ENCODE measurements around the gene MAP3K5.
A peak's percentile ranks its signal among the peaks of the same experiment; 100 is the strongest.
"Not testable (repeated sequence)": the region's sequence is repeated elsewhere in the genome, so short reads cannot be mapped to it uniquely, and the experiment has no call there.

The MAP3K5 gene

DNA sequence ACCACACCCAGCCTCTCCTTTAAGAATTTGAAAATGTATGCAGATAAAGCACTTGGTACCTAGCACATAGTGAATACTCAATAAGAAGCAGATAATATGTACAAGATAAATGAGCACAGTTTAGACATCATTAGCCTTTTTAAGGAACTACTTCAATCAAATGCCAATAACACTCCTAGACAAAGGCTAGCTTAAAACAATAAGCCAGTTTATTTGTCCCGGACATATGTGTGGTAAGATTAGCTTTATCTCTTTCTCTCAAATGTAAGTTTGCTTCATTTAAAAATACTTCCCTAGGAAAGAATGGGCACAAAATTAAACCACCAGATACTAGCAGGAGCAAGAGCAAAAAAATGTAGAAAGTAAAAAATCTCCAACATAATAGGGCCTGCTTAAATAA lies 73.8 kb downstream of the MAP3K5 start:
- FAIRE-seq, result no peak

DNA sequence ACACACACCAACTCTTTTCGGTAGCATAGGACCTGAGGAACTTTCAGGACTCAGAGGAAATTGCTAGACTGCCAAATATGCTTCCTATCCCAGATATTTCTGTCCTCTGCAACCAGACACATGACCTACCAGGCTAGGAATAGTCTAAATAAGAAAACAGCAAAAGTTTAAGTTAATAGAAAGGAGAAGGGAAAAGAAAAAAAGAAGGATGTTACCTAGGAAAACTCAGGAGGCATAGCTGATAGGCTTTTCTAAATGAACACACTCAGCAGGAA lies 74.6 kb downstream of the MAP3K5 start:
- no peak for FAIRE-seq

DNA sequence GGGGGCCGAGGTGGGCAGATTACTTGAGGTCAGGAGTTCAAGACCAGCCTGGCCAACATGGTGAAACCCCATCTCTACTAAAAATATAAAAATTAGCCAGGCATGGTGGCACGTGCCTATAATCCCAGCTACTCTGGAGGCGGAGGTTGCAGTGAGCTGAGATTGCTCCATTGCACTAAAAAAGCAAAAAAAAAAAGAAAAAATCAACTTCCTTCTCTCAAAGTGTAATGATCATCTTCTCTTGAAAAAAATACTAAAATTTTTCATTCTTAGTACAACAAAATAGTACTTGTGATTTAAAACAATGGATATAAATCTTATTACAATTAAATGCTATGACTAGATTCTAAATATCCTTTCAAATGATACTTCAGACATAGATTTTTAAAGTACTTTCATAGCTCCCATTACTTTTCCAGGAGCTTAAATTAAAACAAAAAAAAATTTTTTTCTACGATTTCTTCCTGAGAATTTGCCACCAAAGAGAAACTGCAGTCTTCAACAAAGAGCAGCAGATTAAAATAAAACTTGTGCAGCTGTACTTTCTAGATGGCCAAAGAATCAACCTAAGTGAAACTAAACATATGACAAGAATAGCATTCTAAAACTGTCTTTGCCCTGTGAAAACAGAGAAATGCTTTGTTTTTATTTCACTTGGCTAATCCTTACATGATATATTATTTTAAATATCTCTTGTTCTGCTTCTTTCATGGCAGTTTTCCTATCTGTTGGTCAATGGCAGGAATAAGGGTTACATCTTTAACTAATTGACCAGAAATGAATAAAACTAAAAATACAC lies 75.2 kb downstream of the MAP3K5 start:
- FAIRE-seq, result peak; percentile 41

DNA sequence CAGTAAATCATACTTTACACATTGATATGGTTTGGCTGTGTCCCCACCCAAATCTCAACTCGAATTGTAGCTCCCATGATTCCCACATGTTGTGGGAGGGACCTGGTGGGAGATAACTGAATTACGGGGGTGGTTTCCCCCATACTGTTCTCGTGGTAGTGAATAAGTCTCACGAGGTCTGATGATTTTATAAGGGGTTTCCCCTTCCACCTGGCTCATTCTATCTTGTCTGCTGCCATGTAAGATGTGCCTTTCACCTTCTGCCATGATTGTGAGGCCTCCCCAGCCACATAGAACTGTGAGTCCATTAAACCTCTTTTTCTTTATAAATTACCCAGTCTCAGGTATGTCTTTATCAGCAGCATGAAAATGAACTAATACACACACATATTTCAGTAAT lies 79.6 kb downstream of the MAP3K5 start:
- FAIRE-seq, result not testable (repeated sequence)

DNA sequence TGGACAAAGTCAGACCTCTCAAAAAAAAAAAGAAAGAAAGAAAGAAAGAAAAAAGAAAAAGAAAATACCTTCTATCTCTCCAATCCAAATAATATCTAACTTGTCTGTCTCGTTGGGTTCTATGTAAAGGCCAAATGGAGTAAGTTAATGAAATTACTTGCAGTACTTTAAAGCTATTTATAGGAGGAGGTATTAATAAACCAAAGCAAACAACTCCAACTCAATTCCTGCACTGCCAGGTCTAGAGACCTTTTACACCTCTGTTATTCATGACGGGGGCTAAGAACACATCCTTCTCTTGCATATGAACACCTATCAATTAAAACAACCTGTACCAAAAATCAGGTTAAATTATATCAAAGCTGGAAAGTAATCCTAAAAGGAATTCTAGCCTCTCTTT lies 80.6 kb downstream of the MAP3K5 start:
- FAIRE-seq, result no peak

DNA sequence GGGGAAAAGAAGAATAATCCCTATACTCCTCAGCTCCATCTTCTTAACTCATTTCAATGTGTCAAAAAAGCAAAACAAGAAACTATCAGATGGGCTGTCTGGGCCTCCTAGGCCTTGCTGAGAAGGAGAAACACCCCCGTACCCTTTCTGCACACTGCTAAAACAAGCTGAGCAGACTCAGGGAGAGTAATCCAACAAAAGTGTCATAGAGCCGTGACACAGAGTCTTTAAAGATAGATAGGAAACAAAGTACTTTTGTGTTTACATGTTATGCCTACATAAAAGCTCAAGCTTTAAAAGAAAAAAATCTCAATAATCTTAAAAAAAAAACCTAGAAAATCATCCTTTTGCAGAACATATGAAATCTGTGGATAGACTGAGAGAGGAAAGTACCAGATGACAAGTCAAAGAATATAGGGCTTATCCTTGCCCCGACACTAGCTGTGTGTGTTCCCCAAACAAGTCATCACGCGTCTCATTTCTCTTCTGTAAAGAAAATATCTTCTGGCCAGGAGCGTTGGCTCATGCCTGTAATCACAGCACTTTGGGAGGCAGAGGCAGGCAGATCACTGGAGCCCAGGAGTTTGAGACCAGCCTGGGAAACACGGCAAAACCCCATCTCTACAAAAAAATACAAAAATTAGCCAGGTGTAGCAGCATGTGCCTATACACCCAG lies 81.3 kb downstream of the MAP3K5 start:
- no peak for FAIRE-seq

DNA sequence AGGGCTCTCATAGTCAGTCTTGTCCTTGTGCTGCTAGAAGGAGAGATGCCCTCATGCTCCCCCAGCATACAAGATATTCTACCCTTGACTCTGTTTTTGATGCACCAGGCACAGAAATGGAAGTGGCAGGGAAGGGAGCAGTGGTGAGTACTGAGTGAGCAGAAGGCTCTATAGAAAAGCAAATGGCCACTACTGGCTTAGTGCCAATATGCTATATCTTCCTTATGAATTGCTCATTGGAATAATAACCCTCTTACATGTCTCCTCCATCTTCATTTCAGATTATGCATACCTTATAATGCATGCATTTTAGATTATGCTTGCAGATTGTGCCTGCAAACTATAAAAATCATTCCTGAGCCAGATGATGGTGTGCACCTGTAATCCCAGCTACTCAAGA lies 82.8 kb downstream of the MAP3K5 start:
- FAIRE-seq, result no peak

DNA sequence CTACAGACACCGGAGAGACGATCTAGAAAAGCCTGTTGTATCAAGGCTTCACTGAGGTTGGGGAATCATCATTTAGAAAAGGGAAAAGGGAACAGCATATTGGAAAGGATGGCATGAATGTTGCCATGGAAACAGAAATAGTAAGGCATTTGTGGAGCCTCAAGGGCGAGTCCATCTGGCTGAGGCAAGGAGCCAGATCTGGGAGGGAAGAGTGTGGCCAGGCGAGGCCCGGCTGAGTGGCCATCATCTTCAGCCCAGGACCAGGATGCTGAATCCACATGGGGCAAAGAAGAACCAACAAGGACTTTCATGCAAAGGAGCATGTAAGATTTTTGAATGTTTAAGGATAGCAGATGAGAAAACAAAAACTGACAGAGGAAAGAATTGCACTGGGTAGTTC lies 85.8 kb downstream of the MAP3K5 start:
- FAIRE-seq, result no peak

DNA sequence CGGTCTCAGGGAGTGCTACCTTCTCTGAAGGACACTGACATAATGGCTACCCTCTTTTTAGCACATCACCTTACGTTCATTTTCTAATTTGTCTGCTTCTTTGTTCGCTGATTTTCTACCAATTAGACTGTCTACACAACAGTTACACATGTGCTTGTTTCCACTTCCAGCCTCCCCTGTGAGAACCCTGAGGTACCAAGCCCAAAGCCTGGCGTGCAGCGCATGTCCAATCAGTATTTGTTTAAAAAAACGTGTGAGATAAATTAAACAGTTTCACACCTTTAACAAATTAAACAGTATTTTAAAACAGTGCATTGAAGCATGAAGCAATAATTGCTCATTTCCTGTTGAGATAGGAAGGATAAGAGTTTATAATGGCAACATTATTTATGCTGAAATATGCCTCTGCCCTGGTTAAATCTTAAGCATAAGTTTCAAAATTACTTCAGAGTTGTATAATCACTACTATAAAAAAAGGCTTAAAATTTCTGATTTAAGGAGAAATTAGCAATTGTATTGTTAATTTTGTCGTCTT lies 88.9 kb downstream of the MAP3K5 start:
- no peak for FAIRE-seq

DNA sequence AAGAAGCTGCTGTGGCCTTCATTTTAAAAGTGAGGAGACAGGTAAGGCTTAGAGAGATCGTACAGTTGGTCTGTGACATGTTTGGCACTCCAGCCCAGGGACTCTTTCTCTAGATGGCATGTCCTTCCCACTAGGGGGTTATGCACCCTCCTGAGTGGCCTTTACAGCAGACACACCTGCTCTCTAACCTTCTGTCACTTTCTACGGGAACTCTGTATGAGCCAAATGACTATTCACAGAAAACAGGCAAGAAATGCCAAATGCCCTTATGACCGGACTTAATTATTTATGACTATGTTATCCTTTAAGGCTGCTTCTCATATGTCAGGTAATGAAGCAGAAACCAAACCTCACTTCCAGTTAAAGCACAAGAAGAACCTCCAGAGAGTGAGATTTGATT lies 91.2 kb downstream of the MAP3K5 start:
- no peak for FAIRE-seq

DNA sequence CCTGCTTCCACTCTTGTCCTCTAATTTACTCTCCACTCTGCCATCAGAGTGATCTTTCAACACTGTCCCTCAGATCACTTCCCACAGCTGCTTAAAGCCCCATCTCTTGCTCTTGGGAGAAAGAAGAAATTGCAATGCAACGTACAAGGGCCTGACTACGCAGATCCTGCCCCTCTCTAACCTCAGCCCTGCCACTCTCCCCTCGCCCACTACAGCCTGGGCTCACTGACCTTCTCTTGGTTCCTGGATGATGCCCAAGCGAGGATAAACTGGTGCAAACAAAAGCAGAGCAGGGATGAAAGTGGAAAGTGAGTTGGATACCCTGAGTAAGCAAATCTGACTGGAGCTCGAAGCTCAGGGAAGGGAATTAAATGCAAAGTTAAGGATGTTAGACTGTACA lies 92.9 kb downstream of the MAP3K5 start:
- no peak for FAIRE-seq

DNA sequence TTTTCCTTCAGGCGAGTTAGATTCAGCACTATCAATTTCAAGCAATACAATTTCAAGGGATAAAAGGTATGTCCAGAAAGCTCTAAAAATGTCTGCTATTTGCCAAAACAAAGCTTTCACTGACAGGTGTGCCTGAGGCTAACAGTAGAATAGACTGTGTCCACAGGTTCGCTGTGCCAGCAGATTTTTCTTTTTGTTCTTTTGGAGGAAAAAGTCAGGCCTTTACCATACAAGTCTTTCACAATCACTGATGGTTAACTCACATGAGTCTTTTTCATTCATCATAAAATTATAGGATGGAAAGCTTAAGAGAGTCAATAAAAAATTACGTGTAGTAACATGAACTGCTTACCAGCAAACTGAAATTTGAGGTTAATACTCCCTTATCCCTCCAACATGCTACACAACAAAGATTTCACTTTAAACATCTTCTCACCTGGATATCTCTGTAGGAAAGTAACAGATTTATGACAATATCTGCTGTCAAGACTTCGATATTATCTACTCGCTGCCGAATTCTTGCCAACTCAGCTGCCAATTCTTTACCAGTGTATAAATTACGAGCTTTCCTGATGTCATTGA lies 95.4 kb downstream of the MAP3K5 start:
- FAIRE-seq, result no peak

DNA sequence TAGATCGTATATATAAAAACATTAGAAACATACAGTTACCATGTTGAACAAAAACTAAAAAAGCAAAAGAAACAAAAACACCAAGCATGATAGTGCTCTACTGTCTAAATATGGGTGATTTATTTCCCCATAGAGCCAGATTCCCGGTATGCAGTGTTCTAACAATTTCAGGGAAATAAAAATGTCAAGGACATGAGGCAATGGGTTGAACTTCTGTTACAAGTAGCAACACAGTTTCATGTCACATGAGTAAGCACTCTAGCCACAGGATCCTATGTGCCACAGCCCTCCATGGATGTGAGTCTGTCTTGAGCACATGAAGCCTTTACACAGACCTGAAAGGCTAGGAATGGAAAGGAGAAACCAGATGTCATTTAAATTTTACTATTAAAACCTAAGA lies 96.0 kb downstream of the MAP3K5 start:
- no peak for FAIRE-seq

DNA sequence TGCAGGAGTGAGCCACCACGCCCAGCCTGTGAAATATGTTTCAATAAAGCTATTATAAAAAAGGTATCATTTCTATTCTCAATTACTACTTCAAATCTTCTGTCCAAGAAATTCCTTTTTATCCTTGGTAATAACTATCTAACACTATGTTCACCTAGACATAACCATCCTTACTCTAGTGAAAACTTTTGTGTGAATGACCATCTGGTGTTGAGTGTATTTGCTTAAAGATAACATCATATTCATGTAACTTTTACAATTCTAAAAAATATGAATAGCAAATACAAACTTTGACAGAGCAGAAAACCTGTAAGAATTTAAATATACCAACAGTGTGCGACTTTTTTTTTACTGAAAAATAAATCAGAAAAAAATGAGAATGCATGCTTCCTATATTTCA lies 96.9 kb downstream of the MAP3K5 start:
- FAIRE-seq, result no peak

DNA sequence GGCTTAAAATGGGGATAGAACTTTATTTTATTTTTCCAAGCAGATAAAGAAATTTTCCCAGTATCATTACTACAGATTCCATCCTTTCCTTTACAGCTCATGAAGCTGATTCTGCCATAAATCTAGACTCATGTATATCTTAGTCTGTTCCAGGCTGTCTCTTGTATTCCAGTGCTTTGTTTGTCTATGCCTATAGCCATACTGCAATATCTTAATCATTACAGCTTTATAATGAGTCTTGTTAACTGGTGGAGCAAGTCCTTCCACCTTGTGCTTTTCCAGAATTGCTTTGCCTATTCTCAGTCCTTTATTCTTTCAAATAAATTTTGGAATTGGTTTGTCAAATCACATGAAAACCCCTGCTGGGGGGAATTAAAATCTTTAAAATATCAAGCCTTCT lies 99.2 kb downstream of the MAP3K5 start:
- peak; percentile 45 for FAIRE-seq

DNA sequence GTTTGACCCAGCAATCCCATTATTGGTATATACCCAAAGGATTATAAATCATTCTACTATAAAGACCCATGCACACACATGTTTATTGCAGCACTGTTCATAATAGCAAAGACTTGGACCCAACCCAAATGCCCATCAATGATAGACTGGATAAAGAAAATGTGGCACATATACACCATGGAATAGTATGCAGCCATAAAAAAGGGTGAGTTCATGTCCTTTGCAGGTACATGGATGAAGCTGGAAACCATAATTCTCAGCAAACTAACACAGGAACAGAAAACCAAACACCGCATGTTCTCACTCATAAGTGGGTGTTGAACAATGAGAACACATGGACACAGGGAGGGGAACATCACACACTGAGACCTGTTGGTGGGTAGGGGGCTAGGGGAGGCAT lies 104.4 kb downstream of the MAP3K5 start:
- FAIRE-seq, result not testable (repeated sequence)

DNA sequence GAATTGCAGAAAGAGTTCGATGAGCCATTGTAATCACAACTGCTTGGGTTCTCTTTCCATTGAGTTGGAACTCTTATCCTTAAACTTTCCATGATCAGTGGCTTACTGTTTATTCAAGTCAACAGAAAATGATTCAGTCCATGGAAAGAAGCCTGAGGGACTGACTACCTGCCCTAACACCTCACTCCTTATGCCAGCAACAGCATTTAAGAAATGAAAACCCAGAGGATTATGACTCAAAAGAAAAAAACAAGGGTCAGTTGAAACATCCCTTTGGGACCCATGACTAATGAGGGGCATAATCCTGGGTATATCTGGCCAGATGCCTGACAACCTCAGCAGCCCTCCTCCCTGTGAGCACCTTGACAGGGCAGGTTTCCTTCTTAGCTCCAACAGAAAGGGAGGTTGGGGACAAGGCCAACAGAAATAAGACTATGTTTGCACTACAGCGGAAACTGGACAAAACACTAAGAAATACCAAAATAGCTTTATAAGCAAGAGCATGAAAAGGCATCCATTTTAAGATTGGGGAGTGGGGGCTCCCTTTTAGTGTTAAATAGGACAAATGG lies 106.7 kb downstream of the MAP3K5 start:
- no peak for FAIRE-seq

DNA sequence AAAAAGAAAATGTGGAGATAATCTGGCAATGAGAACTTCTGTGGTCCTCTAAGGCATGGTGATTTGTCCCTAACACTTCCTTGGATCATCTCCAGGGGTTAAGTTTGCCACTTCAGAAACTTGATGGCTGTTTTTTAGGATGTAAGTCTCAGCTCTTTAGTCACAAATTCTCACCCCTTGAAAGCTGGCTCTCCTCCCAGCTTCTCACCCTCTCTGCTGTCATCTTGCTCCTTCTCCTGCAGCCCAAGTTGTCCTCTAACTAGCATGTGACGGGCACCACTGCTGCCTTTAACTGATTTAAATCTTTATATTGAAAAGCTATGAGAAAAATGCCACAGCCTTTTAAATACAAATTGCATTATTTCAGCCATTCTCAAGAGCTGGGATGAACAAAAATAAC lies 107.8 kb downstream of the MAP3K5 start:
- FAIRE-seq, result no peak

DNA sequence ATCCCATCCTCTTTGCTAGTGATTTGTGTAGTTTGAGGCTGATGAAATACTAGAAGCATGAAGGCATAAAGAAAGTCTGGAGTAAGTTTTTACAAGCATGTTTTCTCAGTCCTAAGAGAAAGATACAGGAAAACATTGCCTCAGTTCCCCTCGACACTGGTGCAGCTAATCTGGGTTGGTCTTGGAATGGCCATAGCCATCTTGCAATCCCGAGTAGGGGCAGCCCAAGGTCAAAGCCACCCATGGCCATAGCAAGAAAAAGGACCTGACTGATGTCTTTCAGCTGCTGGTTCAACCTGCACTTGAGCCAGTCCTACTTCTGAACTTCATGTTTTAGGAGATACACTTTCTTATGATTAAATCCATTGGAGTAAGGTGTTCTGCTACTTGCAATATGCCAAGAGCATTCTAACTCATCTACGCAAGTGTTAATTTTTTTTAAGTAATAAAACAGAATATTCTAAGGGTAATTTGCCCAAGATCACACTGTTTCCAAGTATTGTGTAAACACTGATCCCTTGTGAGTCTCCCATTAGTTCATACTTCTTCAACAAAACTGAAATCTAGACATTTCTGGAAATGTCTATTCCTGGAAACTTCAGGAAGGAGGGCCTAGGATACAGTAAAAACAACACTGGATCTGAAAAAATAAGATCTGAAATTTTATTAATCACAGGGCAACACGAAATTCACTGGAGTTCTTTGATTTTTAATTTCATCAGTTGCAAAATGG lies 108.9 kb downstream of the MAP3K5 start:
- no peak for FAIRE-seq

DNA sequence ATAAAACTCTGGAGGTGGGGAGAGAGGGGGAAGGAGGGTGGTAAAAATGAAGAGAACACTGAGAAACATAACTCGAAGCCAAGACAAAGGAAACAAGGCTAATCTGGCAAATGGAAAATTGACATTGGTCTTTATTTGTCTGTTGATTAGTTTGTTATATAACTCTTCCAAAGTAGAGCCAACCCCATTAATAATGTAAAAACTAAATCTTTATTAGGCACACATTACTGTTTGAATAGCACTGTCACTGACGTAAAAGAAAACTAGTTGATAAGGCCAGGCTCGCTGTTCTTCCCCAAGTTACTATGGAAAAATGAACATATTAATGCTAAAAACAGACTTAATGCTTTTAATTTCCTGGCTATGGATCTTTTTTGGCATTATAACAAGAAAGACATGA lies 110.0 kb downstream of the MAP3K5 start:
- FAIRE-seq, result no peak

DNA sequence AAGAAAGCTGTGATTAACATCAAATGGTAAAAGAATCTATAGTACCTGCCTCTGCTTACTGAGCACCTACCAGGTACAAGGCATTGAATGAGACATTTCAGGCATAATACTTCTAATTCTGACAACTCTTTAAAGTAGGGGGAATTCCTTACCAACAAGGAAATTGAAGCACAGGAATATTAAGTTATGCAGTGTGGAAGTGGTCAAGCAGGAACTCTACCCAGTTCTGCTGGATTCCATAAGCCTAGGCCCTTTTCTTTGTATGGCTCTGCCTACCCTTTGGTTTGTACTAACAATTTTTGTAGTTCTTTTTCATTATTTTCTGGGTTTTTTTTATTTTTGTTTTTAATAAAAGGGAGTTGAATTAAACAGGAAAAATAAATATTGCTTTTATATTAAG lies 114.5 kb downstream of the MAP3K5 start:
- FAIRE-seq, result no peak

DNA sequence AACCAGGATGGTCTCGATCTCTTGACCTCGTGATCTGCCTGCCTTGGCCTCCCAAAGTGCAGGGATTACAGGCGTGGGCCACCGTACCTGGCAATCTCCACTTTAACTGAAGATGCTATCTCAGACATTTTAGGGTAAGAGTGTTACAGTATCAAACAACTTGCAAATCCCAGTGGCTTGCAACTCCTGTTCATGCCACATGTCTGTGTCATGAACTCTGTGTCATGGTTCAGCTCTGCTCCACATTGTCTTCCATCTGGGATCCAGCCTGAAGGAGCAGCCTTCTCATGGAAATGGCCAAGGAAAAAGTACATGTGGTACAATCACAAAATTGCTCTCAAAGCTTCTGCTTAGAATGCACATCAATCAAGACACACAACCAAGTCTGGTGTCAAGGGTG lies 114.9 kb downstream of the MAP3K5 start:
- FAIRE-seq, result no peak

DNA sequence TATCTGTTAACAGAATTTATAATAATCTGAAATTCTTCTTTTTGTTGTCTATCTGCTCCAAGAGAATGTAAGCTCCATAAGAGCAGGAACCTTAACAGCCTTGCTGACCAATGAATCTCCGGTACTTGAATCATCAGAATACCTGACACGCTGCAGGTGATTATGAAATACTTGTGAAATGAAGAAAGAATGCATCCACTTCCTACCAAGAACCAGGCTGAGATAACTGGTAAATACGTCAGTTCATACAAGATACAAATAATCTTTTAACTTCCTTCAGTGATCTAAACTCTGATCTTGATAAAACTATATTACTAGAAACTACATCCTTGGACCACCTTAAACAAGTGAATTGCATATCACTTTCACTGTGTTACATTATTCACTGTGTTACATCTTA lies 116.2 kb downstream of the MAP3K5 start:
- FAIRE-seq, result no peak

Measured in colon (tissue), 2 donors.